ENCODE results near the gene TSSC4.

The TSSC4 gene

DNA sequence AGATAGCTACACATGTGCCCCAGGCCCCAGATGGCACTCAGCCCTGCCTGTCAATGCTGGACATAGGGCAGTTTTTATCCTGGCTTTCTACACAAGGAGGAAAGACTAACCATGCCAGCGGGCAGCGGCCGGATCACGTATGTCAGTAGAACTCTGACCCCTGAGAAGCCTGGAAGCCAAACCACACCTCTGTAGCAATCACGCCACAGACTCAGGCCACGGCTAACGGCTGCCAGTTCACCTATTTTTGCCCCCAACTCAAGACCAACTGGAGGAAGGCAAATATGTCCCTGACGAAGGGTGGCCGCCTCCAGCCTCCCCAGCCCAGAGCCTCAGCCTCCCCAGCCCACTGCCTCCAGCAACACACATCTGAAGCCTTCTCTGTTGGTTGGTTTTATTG lies 30.7 kb upstream of the TSSC4 start:
- DNase-seq, result no peak

DNA sequence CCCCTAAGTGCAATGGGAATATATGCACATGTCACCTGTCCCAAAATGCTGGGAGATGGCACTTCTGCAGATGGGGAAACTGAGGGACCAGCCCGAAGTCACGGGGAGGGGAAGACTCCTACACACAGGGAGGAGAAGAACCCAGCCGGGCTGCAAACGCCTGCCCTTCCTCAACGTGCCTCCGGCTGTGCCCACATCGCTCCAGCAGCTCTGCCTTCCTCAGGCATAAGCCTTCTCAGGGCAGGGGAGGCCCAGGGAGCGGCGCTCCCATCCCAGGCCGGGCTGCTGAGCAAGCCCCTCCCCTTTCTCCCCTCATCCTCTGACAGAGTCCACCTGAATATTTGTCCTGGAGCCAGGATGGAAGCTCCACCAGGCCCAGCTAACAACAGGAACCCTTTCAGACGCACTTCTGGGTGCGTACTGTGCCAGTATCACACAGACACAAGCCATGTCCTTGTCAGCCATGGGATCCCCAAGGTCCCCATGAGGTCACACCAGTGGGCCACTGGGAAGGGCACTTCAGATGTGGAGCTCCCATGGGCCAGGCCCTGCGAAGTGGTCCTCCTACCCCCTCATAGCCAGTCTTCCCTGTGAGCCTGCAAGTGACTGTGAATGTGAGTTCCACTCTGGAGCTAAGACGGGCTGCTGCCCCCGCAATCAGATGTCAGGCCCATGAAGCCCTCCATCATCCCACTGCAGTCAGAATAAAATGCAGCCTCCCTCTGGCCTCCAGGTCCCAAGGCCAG lies 25.9 kb upstream of the TSSC4 start:
- no peak for DNase-seq

DNA sequence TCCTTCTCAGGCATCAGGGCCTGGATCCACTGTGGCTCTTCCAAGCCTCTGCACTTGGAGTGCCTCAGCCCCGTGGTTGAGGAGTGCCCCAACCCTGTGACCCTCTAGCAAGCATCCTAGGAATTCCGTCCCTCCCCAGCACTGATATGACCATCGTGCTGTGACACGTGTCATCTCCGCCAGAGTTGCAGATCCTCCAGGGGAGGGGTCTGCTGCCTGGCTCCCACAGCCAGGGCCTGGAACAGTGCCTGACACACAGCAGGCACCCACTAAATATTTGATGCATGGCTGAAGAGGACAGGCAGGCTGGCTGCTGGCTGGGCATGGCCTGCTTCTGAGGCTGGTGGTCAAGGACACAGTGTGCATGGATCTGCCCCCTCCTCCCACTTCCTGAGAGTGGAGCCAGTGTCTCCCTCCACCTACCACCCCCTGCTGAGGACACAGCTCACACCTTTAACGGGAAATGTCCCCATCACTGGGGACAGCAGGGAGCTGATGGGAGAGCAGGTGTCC lies 25.2 kb upstream of the TSSC4 start:
- no peak for DNase-seq

DNA sequence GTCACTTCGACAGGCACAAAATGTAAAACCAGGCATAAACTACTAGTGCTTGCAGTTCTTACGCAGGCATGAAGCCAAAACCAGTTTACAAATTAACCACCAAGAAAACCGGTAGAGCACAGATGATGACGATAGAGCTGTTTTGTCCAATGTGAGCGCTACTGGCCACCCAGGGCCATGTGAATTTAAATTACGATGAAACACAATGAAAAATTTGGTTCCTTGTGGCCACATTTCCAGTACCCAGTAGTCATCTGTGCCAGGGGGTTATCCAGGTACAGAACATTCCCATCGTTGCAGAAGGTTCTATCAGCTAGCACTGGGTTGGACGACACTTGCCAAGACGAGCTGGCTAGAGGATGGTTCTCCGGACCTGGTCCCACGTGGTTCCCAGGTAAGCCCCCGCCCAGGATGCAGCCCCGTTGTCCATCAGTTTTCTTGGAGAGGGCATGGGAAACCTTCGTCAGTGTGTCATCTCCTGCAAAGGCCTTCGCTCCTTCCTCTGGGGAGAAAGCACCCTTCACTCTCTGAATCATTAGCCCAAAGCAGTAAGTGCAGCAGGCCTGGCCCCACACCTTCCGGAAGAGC lies 24.5 kb upstream of the TSSC4 start:
- DNase-seq, result no peak

DNA sequence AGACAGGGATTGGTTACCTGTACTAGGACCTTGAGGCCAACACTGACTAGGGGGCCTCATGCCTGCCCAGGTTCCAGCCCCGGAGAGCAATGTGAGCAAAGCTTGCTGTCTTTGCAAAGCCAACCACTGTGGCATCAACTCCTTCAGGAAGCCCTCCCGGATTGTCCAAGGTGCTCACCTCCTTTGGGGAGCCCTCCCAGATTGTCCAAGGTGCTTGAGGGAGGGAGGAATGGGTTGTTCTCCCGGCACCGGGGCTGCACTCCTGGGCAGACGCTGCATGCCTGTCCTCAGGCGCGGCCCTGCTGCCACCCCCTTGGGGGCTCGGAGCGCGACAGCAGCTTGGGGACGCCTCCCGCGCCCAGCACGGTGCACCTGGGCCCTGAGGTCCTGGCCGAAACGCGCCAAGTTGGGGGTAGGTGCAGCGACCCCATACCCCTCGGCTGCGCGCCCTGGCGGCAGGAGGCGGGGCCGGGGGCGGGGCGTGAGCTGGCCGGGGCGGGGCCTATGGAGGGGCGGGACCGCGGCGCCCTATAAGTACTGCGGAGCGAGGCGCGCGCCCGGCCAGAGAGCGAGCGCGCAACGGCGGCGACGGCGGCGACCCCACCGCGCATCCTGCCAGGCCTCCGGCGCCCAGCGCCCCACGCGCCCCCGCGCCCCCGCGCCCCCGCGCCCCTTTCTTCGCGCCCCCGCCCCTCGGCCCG lies 23.6 kb upstream of the TSSC4 start, which contains the start of gene CD81:
Gene CD81, plus strand, starts transcription at position 560 of the 701 bp plus-strand sequence. CDS start 240 bp downstream, outside the sequence.
- no peak for DNase-seq

DNA sequence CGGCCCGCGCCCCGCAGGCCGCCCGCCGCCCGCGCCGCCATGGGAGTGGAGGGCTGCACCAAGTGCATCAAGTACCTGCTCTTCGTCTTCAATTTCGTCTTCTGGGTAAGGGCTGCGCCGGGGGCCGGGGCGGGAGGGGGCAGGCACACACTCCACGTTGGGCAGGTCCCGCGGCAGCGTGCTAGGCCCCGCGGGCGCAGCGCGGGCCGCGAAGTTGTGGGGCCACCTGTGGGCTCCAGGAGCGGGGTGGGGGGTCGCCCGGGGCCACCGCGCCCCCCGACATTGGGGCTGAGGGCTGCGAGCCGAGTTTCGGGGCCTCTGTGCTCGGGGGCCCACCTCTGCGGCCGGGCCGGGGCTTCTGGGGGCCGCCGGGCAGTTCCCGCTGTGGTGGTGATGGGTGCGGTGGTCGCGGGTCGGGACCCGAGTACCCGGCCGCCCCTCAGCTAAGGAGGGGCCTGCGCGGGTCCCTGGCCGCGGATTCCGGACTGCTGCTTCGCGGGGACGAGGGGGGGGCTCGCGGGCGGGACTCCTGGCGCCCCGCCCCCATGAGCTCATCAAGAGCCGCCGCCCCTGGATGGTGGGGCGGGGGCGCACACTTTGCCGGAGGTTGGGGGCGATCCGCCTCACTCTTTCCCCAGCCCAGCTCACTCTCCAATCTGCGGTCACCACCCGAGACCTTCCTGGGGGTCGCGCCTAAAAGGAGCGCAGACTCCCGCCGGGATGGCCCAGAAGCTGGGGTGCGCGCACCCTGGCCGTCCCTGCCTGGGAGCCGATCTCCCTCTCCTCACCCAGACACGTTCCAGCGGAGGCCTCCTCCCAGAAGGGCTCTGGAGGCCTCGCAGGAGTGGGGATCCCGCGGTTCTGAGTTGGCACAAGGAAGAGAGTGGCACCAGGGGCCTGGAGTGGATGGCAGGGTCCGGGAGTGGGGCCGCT lies 22.8 kb upstream of the TSSC4 start:
- DNase-seq, result no peak

DNA sequence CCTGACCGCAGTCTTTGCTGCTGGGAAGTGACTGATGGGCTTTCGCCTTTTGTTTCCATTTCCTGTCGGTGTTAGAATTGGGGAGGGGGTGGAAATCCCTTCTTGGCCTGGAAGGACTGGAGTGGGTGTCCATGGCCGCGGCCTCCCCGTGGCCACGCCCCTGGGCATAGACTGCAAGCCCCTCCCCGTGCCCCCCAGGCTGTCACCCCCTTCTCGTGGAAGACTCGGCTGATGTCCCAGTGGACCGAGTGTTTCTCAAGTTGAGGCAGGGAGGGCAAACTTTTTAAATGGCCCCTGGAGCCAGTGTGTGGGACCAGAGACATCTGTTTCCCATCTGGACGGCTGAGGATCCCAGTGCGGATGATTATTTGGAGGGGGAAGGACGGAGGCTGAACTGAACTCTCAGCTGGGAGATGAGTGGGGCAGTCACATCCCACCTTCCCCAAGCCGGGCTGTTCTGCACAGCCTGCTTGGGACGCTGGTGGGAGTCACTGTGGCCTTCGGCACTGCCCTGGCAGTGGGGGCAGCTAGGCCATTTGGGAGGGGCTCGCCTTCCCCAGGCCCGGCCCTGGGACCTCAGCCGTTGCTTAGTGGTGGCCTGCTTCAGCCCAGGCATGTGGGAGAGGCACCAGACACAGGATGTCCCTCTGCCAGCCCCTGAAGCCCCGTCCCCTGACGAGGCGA lies 21.9 kb upstream of the TSSC4 start:
- no peak for DNase-seq

DNA sequence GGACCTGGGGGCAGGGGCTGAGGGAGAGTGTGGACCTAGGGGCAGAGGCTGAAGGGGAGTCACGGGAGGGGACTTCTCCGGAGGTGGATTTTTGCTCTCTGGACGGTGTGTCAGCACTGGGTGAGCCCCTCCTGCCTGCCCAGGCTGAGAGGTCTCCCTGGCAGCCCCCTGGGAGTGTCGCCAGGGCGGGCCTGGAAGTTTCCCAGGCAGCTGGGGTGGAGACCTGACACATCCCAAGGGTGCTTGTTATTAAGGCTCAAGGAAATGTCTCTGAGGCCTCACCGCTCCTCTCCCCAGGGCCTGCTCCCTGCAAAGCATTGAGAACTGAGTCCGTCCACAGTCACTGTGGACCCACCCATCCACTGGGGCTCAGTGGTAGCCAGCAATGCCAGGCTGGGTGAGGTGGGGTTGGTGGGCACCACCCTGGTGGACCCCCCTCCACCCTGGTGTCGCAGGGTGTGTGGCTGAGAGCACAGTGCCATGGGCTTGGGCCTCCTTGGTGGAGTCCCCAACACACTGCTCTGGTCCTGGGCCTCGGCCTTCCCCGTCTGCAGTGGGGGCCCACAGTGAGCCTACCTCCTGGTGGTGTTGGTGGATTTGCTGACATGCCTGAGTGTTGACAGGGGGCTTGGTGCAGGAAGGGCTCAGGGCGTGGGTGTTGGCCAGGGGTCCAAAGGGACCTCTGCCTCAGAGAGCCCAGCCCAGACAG lies 20.9 kb upstream of the TSSC4 start:
- DNase-seq, result no peak

DNA sequence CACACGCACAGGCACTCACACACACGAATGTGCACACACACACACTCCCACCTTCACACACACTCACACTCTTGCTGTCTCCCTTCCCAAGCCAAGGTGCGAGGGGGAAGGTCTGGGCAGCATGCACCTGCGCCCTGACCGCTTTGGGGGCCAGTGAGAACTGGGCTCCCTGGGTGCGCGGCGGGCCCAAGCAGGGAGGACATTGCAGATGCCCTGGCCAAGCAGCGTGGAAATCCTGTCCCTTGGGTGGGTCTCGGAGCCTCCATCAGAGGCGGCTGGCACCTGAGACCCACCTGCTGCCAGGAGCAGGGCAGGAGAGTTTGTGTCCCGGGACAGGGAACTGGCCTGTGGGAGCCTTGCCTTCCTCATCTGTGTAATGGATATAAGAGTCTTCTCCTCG lies 20.2 kb upstream of the TSSC4 start:
- no peak for DNase-seq

DNA sequence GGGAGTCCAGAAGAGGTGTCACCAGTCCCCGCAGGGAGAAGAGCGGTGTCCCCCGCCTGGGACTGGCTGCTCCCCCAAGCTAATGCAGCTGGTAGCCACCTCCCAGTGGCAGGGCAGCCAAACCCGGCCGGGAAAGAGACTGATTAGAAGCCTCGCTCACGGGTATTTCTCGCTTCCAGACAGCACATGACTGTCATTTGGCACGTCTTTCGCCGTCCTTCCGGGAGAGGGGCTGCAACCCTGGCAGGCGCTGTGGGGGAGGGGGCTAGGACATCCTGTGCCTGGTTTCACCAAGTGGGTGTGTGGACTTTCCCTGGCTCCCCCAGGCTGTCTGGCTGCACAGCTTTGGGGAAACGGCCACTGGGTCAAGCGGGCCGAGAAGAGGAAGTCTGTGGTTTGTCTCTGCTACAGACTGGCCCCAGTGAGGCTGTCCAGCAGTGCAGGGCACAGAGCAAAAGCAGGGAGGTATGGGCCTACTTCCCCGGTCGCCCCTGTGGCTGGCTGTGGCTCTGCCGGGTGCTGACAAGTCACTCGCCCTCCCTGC lies 19.7 kb upstream of the TSSC4 start:
- no peak for DNase-seq

DNA sequence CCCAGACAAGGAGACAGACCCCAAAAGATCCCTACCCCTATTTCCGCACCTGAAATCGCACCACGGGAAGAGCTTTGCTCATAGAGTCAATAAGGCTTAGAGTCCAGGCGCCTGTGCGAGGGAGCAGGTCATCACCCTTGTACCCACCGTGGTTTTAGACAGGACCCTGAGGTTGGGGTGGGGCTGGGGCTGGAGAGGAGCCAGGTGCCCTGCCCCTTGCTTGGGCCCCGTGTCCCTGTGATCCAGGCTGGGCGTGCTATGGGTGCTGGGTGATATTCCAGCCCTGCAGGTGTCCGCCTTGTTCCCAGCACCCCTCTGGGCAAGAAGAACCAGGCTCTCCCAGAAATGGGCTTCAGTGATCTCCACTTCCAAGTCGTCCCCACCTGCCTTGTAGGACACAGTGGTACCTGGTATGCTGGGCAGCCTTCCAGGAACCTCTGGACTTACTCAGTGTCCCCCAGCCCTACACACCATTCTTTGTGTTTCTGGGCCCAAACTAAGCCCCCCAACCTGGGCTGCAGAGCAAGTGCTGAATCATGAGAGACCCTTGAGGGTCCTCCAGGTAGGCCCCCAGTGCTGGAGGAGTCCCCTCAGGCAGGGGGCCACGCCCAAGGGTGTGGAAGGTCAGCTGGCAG lies 18.9 kb upstream of the TSSC4 start:
- no peak for DNase-seq

DNA sequence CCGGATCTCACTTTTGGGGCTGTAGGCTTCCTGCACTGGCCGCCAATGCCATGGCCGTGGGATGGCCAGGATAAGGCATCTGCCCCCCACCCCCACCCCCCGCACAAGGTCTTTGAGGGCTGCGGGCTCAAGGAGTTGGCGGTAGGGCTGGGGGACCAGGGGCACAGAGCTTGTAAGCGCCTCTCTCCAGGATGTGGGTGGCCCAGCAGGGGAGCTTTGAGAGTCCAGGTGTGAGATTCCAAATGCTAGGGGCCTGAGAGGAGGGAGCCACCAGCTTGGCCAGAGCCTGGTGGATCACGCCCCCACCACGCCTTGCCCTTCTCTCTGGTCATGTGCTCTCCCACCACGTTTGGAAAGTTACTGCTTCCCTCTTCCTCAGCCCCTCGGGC lies 18.4 kb upstream of the TSSC4 start:
- DNase-seq, result no peak

DNA sequence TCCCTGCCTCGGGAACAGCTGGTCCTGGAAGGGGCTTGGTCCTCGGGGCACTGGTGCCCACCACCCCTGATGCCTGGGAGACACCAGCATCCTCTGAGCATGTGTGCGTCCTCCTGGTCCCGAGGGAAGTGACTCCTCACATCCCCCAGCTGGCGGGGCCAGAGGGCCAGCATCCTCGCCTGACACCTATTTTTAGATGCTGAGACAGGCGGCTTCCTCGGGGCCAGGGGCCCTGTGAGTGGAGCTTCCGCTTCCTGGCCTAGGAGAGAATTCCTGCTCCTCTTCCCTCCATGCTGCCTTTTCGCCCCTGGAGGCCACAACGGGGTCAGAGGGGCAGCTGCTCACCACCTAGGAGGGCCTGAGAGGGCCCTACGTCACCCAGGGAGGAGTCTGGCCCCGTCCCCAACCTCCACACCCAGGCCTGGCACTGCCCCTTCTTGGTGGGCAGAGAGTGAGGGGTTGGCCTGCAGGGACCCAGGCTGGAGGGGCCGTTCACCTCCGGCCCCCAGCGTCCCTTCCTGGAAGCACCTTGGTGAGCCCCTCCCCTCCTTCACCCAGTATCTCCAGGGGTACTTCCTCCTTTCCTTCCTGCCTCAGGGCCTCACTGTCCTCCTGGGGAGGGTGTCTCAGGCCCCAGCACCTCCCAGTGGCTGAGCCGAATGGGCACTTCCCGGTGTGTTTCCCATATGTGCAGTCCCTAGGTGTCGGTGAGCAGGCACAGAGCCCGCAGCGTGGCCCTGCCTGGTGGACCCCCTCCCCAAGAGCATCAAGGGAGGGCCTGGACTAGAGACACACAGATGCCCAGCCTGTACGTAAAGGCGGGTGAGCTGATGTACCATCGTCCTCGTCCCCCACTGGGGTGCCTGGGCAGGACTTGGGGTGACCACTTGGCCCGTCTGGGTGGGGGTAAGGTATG lies 17.4 kb upstream of the TSSC4 start:
- DNase-seq, result no peak

DNA sequence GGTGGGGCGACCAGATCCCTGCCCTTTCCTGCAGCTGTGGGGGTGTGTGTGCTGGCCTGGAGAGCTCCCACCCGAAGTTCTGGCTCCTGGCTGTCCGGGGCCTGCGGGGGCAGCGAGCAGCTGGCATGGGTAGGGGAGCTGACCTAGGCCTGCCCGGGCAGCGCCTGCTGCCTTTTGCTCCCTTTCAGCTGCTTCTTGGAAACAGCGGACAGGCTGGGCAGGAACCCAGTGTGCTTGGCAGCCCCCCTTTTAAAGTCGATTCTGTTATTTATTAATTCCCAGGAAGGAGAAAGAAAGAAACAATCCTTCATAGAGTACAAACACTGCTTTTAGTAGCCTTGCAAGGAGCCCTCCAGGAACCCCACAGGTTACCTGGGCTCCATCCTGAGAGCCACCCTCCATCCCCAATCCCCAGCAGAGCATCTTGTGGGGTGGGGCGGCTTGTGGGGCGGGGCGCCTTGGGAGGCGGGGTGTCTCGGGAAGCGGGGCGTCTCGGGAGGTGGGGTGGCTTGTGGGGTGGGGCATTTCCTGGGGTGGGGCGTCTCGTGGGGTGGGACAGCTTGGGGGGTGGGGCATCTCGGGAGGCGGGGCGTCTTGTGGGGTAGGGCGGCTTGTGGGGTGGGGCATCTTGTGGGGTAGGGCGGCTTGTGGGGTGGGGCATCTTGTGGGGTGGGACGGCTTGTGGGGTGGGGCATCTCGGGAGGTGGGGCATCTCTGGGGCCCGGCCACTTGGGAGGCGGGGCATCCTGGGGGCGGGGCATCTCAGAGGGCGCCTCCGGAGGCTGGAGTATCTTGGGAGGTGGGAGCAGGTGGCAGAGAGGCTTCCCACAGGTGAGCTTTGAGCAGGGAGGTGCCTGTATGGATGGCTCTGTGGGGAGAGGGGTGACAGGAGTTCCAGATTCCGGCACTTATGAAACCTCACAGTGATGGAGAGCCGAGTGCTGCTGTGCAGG lies 16.4 kb upstream of the TSSC4 start:
- no peak for DNase-seq

DNA sequence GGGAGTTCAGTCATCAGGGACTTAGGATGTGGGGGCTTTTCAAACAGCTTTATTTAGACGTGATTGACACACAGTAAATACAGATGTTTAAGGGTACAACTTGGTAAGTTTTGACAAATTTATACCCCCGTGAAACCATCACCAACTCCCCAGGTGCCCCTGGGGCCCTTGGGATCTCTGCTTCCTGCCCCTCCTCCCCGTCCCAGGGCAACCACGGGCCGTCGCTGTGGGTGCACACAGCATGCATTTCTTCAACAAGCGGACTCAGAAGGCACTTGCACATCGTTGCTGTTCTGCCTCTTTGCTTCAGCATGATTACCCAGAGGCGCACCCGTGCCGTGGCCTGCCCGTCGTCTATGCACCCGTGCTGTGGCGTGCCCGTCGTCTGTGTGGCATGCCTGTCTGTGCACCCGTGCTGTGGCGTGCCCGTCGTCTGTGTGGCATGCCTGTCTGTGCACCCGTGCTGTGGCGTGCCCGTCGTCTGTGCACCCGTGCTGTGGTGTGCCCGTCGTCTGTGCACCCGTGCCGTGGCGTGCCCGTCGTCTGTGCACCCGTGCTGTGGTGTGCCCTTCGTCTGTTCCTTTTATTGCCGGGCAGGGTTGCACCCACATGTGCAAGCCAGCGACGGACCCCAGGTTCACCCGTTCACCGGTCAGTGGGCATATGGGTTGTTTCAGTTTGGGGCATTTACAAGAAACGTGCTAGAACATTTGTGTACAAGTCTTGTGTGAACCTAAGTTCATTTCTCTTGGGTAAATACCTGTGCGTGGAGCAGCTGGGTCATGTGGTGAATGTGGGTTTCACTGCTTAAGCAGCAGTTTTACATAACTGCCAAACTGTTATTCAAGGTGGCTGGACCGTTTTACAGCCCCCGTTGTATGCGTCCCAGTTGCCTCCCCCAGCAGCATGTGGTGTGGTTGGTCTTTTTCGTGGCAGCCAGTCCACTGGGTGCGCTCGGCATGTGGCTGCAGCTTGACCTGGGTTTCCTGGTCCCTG lies 15.1 kb upstream of the TSSC4 start:
- DNase-seq, result no peak

DNA sequence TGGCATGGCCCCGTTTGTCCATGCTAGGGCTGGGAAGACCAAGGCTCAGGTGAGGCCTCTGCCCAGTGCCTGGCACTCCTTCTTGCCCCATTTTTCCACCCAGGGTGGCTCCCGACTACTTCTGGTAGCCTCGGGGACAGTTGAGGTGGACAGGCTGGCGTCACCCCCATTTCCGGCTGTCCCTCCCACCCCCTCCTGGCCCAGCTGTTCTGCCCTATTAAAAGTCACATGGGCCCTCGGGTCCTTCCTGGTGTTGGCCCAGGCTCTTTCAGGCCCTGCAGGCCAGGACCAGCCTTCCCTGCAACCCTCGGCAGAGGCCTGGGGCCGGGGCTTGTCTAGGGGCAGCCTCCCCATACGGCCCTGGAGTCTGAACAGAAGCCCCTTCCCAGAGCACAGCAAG lies 14.0 kb upstream of the TSSC4 start:
- no peak for DNase-seq

All from NCI-H1694 (cell line).